ENCODE data around the gene AARSD1.

- TF ChIP-seq, protein P1, sequence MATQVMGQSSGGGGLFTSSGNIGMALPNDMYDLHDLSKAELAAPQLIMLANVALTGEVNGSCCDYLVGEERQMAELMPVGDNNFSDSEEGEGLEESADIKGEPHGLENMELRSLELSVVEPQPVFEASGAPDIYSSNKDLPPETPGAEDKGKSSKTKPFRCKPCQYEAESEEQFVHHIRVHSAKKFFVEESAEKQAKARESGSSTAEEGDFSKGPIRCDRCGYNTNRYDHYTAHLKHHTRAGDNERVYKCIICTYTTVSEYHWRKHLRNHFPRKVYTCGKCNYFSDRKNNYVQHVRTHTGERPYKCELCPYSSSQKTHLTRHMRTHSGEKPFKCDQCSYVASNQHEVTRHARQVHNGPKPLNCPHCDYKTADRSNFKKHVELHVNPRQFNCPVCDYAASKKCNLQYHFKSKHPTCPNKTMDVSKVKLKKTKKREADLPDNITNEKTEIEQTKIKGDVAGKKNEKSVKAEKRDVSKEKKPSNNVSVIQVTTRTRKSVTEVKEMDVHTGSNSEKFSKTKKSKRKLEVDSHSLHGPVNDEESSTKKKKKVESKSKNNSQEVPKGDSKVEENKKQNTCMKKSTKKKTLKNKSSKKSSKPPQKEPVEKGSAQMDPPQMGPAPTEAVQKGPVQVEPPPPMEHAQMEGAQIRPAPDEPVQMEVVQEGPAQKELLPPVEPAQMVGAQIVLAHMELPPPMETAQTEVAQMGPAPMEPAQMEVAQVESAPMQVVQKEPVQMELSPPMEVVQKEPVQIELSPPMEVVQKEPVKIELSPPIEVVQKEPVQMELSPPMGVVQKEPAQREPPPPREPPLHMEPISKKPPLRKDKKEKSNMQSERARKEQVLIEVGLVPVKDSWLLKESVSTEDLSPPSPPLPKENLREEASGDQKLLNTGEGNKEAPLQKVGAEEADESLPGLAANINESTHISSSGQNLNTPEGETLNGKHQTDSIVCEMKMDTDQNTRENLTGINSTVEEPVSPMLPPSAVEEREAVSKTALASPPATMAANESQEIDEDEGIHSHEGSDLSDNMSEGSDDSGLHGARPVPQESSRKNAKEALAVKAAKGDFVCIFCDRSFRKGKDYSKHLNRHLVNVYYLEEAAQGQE (IDR thresholded peaks at IDR 0.05; ENCODE audit: insufficient read depth in 1 of 2, low read depth in 2 of 2, low read length in 2 of 2) = no peak
- TF ChIP-seq POLR2AphosphoS5 (IDR thresholded peaks at IDR 0.05; ENCODE audit: low read depth, low read length) (no peak), FOXP2 (optimal IDR thresholded peaks at IDR 0.05; ENCODE audit: borderline replicate concordance, extremely low read depth, extremely low read length, insufficient read depth) (no peak)
Observed at GRCh38 chr17:42975265-42975664, 11.0 kb upstream of the AARSD1 start.
